Measurements from ENCODE around the gene GTF3A.

GTF3A gene

DNA sequence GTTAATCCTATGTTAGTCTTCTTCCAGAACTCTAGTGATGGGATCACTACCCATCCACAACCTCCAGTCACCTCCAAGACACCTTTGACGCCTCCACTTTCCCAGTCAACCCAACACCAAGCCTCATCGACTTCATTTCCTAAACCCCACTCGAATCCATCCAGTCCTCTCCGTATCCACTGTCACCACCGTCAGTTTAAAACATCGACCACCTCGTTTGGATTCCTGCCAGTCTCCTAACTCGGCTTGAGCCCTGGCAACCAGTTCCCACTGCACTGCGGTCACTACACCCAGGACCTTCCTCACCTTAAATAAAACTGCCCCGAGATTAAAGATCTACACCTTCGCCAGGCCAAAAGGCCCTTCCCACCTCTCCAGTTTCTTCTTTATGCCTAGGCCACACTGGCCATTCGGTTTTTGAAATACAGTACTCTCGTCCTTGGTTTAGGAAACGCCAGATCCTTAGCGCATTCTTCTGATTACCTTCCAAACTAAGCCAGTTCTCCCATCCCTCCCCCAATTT is 24.7 kb downstream of the GTF3A start:
- no peak for DNase-seq

DNA sequence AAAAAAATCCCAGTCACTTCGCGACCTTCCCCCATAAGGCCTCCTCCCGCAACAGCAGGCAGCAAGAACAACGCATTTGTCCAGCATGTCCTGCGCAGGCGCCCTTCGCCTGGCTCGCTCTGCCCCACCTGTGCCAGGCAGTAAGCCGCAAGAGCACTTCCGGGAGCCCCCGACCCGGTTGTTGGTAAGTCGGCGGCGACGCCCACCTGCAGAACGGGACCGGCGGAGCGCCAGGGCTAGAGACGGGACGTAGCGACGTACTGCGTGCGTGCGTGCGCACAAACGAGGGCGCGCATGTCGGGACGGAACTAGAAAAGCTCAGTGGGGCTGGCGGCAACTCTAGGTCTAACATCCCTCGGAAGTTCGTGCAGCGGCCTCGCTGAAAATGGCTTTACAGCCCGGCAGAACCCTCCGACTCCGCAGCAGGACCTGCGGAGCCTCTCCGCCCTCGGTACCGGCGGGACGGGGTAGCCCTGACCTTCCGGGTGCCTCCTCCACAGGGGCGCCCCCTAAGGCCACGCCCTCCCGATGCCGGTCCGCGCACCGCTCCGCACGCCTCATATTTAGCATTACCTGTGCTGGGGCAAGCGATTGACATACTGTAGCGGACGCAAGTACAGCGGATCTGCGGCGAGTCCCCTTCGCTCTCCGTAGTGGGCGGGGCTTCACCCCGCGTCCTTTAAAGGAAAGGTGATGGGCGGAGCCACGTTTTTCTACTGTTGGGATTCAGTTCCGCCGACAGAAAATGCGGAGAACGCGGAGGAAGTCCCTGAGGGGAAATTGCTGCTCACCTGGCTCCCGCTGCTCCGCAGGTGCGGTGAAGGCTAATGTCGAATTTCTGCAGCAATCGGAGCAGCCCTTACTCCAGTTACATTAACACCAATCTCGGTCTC is 25.8 kb downstream of the GTF3A start, which contains the start of gene MTIF3:
MTIF3 (minus strand) TSS at position 629 of the 893 bp plus-strand sequence. CDS start 10,116 bp downstream, outside the sequence.
- peak; percentile 20 to 94 (median 87) for DNase-seq

DNA sequence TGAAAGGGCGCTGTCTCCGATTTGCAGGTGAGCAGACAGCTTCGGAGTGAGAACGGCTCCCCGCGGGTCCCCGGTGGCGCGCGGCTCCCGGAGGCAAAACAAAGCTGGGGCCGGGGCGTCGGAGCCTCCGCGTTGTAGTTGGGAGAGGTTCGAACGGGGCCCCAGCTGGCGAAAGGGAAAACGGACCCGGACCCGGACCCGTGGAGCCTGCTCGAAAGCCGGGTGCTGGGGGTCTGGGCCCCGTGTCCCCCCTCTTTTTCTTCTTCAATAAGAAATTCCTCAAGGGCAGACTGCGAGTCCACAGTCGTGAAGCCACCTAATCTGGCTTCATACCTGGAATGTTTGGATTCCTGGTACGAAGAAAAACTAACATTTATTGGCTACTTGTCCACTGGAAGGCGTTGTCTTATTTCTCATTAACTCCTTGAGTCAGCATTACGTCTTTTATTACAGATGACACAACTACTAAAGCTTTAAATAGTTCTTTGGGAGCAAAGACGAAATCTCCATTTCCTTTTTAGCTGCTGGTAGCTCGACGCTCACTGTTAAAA is 26.6 kb downstream of the GTF3A start:
- DNase-seq: peak in 8 of 14 donors; percentile 23 to 68 (median 42)

GRCh38 chr13:27455331-27455855 is 31.0 kb downstream of the GTF3A start:
- no peak for DNase-seq

DNA sequence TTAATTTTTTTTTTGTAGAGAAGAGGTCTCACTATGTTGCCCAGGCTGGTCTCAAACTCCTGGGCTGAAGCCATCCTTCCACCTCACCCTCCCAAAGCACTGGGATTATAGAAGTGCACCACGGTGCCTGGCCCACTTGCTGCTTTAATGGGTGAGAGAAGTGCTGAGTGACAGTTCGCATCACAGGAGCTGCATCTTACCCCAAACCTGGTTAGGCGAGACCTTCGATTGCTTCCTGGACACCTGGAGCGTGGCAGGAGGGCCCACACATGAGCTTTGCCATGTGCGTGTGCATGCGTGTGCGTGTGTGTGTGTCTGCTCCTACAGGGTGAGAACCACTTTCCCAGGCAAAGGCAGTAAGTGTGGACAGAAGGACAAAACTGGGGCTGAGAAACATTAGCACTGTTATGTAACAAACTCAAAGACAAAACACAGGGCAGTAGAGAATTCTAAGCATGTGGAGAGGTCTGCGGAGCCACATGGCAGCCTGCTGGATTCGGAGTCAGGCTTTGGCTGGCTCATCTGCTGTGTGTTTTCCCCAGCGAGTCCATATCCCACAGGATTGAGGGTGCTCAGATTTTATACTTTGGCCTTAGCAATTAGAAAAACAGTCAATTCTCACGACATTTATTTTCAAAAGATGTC is 37.6 kb downstream of the GTF3A start:
- peak in 1 of 14 donors; percentile 58 for DNase-seq

- DNase-seq: peak in 1 of 14 donors; percentile 52
Observed at GRCh38 chr13:27463500-27463899, 39.1 kb downstream of the GTF3A start.

- DNase-seq: no peak
Observed at GRCh38 chr13:27465611-27466010, 41.2 kb downstream of the GTF3A start.

DNA sequence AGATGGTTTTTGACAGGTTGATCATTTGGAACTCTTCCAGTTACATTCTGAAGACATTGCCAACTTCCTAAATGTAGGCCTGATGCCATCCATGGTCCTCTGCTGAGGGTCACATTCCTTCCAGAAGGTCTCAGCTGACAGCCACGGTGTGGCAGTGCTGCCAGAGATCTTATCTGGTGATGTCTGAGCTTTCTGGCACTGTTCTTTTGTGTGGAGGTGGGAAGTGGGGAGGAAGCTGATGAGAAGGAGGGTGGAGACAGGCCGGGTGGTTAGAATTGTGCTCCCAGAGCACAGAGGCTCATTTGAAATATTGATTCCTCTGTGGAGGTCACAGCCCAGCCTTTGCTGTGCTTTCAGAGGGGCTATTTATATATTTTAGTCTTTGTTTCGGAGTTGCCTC is 42.1 kb downstream of the GTF3A start:
- no peak for DNase-seq

GRCh38 chr13:27470075-27470820 is 45.8 kb downstream of the GTF3A start:
- no peak for DNase-seq

DNA sequence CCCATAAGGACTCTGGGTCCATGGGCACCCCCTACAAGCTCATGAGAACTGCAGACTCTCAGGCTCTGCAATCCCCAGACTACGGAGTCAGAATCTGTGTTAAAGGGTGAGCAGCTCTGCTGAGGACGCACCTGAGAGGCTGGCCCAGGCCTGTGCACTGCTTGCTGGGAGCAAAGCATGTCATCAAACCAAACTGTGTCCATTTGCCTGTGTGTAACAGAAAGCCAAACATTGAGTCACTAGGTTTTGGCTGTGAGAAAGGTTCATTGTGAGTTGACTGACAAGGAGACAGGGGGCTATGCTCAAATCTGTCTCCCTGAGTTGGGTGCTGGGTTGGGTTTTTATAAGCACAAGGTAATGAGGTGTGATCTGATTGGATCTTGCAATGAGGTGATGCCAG is 48.0 kb downstream of the GTF3A start:
- DNase-seq: no peak

GRCh38 chr13:27472941-27473340 is 48.5 kb downstream of the GTF3A start:
- DNase-seq: no peak

DNA sequence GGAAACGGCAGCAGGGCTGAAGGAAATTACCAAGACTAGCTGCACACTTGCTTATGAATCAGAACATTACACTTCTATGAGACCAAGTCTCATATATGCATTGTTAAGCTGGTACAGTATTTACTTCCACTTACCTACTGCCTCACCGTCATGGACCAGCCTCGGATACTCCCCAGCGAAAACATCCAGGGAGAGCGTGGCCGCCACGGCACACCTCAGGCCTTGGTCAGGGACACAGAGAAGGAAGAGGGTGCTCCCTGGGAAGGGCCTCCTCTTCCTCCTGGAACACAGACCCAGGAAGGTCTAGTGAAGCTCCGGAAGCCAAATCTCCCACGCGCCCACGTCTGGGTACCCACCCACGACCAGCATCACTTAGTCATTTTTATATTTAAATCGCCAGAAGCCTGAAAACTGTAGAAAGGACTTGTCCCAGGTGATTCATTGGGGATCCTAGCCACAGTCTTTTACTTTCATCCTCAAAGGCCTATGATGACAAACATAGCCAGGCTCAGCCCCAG is 50.4 kb downstream of the GTF3A start:
- DNase-seq: no peak

DNA sequence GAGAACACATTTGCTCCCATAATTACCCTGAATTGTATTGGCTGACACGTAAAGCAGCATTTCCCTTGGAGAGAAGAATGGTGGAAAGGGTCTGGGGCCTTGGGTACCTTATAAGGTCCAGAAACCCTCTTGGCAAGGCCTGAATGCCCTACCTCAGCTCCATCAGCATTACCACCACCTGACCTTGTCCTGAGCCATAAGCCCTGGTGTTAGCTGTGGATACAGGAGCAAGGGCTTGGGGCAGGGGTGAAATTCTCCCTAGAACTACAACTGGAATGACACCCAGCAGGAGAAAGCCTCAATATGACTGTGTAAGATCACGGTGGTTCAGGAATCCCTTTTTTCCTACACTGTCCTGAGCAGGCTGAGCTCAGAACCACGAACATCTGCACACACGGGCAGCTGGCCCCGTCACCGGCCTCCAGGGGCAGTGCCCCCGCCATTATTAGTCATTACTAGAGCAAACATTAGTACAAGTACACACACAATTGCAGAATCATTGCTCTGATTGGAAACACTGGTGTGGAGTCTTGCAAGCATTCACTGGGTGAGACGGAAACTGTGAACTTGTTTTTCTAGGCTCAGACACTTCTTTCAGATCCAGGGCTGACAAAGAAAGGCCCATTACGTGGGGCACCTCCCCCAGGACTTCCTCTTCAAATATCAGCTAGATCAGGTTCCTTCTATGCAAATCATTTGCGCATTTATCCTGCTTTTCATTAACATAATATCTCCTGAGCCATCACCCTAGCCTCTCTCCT is 52.7 kb downstream of the GTF3A start:
- no peak for DNase-seq

- DNase-seq: peak in 4 of 14 donors; percentile 3 to 23 (median 7)
Observed at GRCh38 chr13:27481766-27482165, 57.3 kb downstream of the GTF3A start.

DNA sequence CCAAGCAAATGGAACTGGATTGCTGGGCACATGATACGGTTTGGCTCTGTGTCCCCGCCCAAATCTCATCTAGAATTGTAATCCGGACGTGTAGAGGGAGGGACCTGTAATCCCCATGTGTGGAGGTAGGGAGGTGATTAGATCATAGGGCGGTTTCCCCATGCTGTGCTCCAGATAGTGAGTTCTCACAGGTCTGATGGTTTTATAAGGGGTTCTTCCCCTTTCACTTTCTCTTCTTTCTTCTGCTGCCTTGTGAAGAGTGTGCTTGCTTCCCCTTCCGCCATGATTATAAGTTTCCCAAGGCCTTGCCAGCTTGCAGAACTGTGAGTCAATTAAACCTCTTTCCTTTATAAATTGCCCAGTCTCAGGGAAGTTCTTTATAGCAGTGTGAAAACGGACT is 58.6 kb downstream of the GTF3A start:
- no peak for DNase-seq

GRCh38 chr13:27483421-27483820 is 59.0 kb downstream of the GTF3A start:
- no peak for DNase-seq
